Neuronal stem cell (in vitro differentiated cells): ENCODE measurements around the gene IGFBP3.

ENCODE experiments used
- DNase-seq: peaks from one replicate; pipeline ENCODE4 v3.0.0-alpha.2; 2013; ENCODE audit warnings: low spot score
- H2AFZ ChIP-seq: one replicate; pipeline ENCODE4 v1.6.1; 2013; ENCODE audit warnings: mild to moderate bottlenecking, low read length, inconsistent platforms
- H2AK5ac ChIP-seq: 2 replicates; pipeline ENCODE4 v1.6.1; 2013; ENCODE audit warnings: low read depth, mild to moderate bottlenecking, inconsistent platforms, low read length, moderate library complexity, mixed read lengths
- H2BK120ac ChIP-seq: 2 replicates; pipeline ENCODE4 v1.6.1; 2013; ENCODE audit warnings: low read depth, mild to moderate bottlenecking, inconsistent platforms, low read length, moderate library complexity, mixed read lengths
- H2BK12ac ChIP-seq: one replicate; pipeline ENCODE4 v1.6.1; 2013; ENCODE audit warnings: low read length, inconsistent platforms
- H2BK15ac ChIP-seq: 2 replicates; pipeline ENCODE4 v1.6.1; 2013; ENCODE audit warnings: mild to moderate bottlenecking, low read length, inconsistent platforms, mixed read lengths
- H2BK5ac ChIP-seq: one replicate; pipeline ENCODE4 v1.6.1; 2013; ENCODE audit warnings: inconsistent platforms, mild to moderate bottlenecking, low read length, moderate library complexity
- H3K14ac ChIP-seq: one replicate; pipeline ENCODE4 v1.6.1; 2013; ENCODE audit warnings: low read length, inconsistent platforms
- H3K18ac ChIP-seq: 2 replicates; pipeline ENCODE4 v1.6.1; 2013; ENCODE audit warnings: low read length, inconsistent platforms
- H3K23ac ChIP-seq: 2 replicates; pipeline ENCODE4 v1.6.1; 2013; ENCODE audit warnings: low read depth, mild to moderate bottlenecking, mixed read lengths, low read length, inconsistent platforms; ENCODE audit not compliant: poor library complexity
- H3K27ac ChIP-seq: replicated peaks from 3 replicates; pipeline ENCODE4 v1.5.1; 2013; ENCODE audit warnings: low read length, inconsistent platforms
- H3K27me3 ChIP-seq, 3 experiments: 2 replicates each; pipeline ENCODE4 v1.6.1; 2013; ENCODE audit warnings: low read length in 3 of 3, mild to moderate bottlenecking in 2 of 3, inconsistent platforms in 1 of 3, low read depth in 1 of 3, mixed read lengths in 1 of 3, moderate library complexity in 1 of 3; ENCODE audit not compliant: control insufficient read depth in 3 of 3, insufficient read depth in 3 of 3
- H3K36me3 ChIP-seq, 2 donors: replicated peaks in 1 of 2; 2 replicates each; pipeline ENCODE4 v1.6.1; 2013; ENCODE audit warnings: low read length in 2 of 2; ENCODE audit not compliant: control insufficient read depth in 2 of 2, insufficient read depth in 2 of 2
- H3K4ac ChIP-seq: 2 replicates; pipeline ENCODE4 v1.6.1; 2013; ENCODE audit warnings: inconsistent platforms, mild to moderate bottlenecking, low read length, moderate library complexity
- H3K4me1 ChIP-seq, 2 donors: 1 replicate in 1 of 2; 2 replicates in 1 of 2; pipeline ENCODE4 v1.6.1; 2013; ENCODE audit warnings: low read length in 2 of 2, low read depth in 1 of 2; ENCODE audit not compliant: control insufficient read depth in 2 of 2, insufficient read depth in 1 of 2
- H3K4me2 ChIP-seq: one replicate; pipeline ENCODE4 v1.6.1; 2013; ENCODE audit warnings: mild to moderate bottlenecking, low read length, inconsistent platforms; ENCODE audit not compliant: insufficient read depth, poor library complexity, severe bottlenecking
- H3K4me3 ChIP-seq, 2 donors: 2 replicates each; pipeline ENCODE4 v1.5.1; 2013; ENCODE audit warnings: low read length in 2 of 2, mild to moderate bottlenecking in 2 of 2, inconsistent platforms in 1 of 2, moderate library complexity in 1 of 2
- H3K79me1 ChIP-seq: one replicate; pipeline ENCODE4 v1.6.1; 2013; ENCODE audit warnings: low read depth, mild to moderate bottlenecking, inconsistent platforms, low read length, moderate library complexity
- H3K9ac ChIP-seq: one replicate; pipeline ENCODE4 v1.6.1; 2013; ENCODE audit warnings: mild to moderate bottlenecking, low read depth, low read length, inconsistent platforms; ENCODE audit not compliant: poor library complexity
- H3K9me3 ChIP-seq, 2 donors: replicated peaks in 1 of 2; 2 replicates each; pipeline versions ENCODE3 to v1.6.1; 2013; ENCODE audit warnings: low read length in 2 of 2, mild to moderate bottlenecking in 2 of 2, inconsistent platforms in 1 of 2, low read depth in 1 of 2, mixed read lengths in 1 of 2, moderate library complexity in 1 of 2; ENCODE audit not compliant: control insufficient read depth in 2 of 2, insufficient read depth in 1 of 2
- H4K8ac ChIP-seq: one replicate; pipeline ENCODE4 v1.6.1; 2013; ENCODE audit warnings: low read depth, mild to moderate bottlenecking, inconsistent platforms, low read length, moderate library complexity
- H4K91ac ChIP-seq: one replicate; pipeline ENCODE4 v1.6.1; 2013; ENCODE audit warnings: low read length, low read depth, mild to moderate bottlenecking, inconsistent platforms; ENCODE audit not compliant: poor library complexity
- WGBS, 2 donors: extraction: QIAGEN DNeasy Blood & Tissue Kit; methylation state at CpG; one replicate each; pipeline ENCODE4 v1.1.7; 2013; ENCODE audit warnings: missing lambda C conversion rate in 2 of 2, mixed read lengths in 1 of 2; ENCODE audit not compliant: insufficient read length in 2 of 2, insufficient replicate concordance in 1 of 2; ENCODE audit errors: extremely low coverage in 2 of 2; 5-methylcytosine and 5-hydroxymethylcytosine counted together

Gene IGFBP3

DNA sequence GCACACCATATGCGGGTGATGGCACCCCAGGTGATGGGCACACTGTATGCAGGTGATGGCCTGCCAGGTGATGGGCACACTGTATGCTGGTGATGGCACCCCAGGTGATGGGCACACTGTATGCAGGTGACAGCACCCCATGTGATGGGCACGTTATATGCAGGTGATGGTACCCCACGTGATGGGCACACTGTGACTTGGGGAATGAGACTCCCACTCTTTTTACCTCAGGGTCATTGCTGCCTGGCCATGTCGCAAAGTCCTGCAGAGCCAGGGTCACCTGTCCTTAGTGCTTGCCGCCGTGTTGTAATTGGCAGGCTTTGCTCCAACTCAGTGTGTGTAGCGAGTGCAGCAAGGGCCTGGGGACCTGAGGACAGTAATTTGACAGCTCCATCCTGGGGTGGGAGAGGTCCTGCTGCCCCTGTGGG, 40.6 kb downstream of the IGFBP3 start:
- WGBS, 2 donors, result no CpG with 5 or more reads among the region's 7 CpGs
- no peak overlapping the region for H2AK5ac ChIP-seq
- no peak overlapping the region for H3K4me2 ChIP-seq
- H4K91ac ChIP-seq, result no peak overlapping the region
- no peak overlapping the region for H3K4ac ChIP-seq
- peak overlapping the region; percentile 3 for H3K23ac ChIP-seq
- no peak overlapping the region for H2BK120ac ChIP-seq
- H3K79me1 ChIP-seq, result no peaks in the 10 kb centered on the region
- peak overlapping the region; percentile 59 for H3K14ac ChIP-seq
- H2BK15ac ChIP-seq, result no peak overlapping the region
- peaks cover 0 to 19% (median 0%) of the 10 kb centered on the region in 3 experiments for H3K27me3 ChIP-seq
- no peaks in the 10 kb centered on the region for H3K4me1 ChIP-seq
- H3K9ac ChIP-seq, result no peak overlapping the region
- H3K27ac ChIP-seq, result no peak overlapping the region
- no peak overlapping the region for H2BK12ac ChIP-seq
- no peak overlapping the region for H2BK5ac ChIP-seq
- peak overlapping the region in 1 of 2 donors; percentile 0 for H3K4me3 ChIP-seq
- DNase-seq, result no peak
- H4K8ac ChIP-seq, result no peak overlapping the region
- H3K18ac ChIP-seq, result no peak overlapping the region
- H3K9me3 ChIP-seq, result peaks cover 0 to 6% of the 10 kb centered on the region in 2 donors
- H2AFZ ChIP-seq, result no peak overlapping the region
- H3K36me3 ChIP-seq, result no peaks in the 10 kb centered on the region

DNA sequence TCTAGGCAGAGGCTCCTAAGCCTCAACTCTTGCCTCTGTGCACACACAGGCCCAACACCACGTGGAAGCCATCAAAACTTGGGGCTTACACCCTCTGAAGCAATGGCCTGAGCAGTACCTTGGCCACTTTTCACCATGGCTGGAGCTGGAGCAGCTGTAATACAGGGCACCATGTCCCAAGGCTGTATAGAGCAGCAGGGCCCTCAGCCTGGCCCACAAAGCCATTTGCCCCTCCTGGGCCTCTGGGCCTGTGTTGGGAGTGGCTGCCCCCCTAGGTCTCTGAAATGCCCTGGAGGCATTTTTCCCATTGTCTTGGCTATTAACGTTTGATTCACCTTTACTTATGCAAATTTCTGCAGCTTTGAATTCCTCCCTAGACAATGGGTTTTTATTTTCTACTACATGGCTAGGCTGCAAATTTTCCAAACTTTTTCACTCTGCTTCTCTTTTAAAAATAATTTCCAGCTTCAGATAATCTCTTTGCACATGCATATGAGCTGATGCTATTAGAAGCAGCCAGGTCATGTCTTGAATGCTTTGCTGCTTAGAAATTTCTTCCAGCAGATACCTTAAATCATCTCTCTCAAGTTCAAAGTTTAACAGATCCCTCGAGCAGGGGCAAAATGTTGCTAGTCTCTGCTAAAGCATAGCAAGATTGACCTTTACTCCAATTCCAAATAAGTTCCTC, 42.5 kb downstream of the IGFBP3 start:
- Histone ChIP-seq H3K14ac (no peak overlapping the region), H2AK5ac (no peak overlapping the region), H3K4me1 (no peaks in the 10 kb centered on the region), H3K23ac (no peak overlapping the region), H4K91ac (no peak overlapping the region), H3K4ac (no peak overlapping the region), H4K8ac (no peak overlapping the region), H2AFZ (no peak overlapping the region), H3K4me3 (no peak overlapping the region), H3K9ac (no peak overlapping the region), H3K79me1 (no peaks in the 10 kb centered on the region), H2BK120ac (no peak overlapping the region), H2BK5ac (no peak overlapping the region), H3K36me3 (no peaks in the 10 kb centered on the region), H3K27ac (no peak overlapping the region), H2BK12ac (no peak overlapping the region), H3K4me2 (no peak overlapping the region), H2BK15ac (no peak overlapping the region), H3K27me3 (peaks cover 0 to 8% (median 0%) of the 10 kb centered on the region in 3 experiments), H3K9me3 (peaks cover 0 to 6% of the 10 kb centered on the region in 2 donors), H3K18ac (no peak overlapping the region)
- no CpG with 5 or more reads among the region's 3 CpGs for WGBS, 2 donors
- no peak for DNase-seq

DNA sequence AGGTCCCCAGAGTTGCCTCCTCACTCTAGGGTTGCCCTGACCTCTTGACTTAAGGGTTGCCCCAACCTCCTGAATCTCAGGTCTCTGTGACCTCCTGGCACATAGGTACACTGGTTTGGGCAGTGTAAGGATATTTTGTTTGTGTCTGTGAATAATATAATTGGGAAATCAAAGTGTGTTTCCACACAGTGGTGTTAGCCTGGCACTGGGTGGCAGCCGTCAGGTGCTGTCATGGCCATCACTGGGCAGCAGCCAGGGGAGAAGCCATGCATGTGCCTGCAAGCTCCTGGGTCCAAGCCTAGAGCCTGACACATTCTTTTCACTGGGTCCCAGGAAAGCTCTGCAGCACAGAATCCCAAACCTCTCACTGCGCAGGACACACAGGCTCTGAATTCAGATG, 44.6 kb downstream of the IGFBP3 start:
- no peak overlapping the region for H3K4me3 ChIP-seq
- no peak overlapping the region for H3K27ac ChIP-seq
- H3K4me1 ChIP-seq, result no peaks in the 10 kb centered on the region
- H3K9me3 ChIP-seq, result peaks cover 0 to 6% of the 10 kb centered on the region in 2 donors
- H3K18ac ChIP-seq, result no peak overlapping the region
- no peak overlapping the region for H4K91ac ChIP-seq
- no peak overlapping the region for H2AK5ac ChIP-seq
- no peak overlapping the region for H3K4ac ChIP-seq
- H2BK12ac ChIP-seq, result no peak overlapping the region
- WGBS, 2 donors, result no CpG with 5 or more reads among the region's 2 CpGs
- H2BK120ac ChIP-seq, result no peak overlapping the region
- H4K8ac ChIP-seq, result no peak overlapping the region
- no peak overlapping the region for H3K23ac ChIP-seq
- no peak overlapping the region for H2BK5ac ChIP-seq
- H3K14ac ChIP-seq, result no peak overlapping the region
- H3K79me1 ChIP-seq, result no peaks in the 10 kb centered on the region
- no peak overlapping the region for H2BK15ac ChIP-seq
- H3K4me2 ChIP-seq, result no peak overlapping the region
- DNase-seq, result no peak
- peaks cover 0 to 4% (median 0%) of the 10 kb centered on the region in 3 experiments for H3K27me3 ChIP-seq
- H3K36me3 ChIP-seq, result no peaks in the 10 kb centered on the region
- no peak overlapping the region for H2AFZ ChIP-seq
- H3K9ac ChIP-seq, result no peak overlapping the region

DNA sequence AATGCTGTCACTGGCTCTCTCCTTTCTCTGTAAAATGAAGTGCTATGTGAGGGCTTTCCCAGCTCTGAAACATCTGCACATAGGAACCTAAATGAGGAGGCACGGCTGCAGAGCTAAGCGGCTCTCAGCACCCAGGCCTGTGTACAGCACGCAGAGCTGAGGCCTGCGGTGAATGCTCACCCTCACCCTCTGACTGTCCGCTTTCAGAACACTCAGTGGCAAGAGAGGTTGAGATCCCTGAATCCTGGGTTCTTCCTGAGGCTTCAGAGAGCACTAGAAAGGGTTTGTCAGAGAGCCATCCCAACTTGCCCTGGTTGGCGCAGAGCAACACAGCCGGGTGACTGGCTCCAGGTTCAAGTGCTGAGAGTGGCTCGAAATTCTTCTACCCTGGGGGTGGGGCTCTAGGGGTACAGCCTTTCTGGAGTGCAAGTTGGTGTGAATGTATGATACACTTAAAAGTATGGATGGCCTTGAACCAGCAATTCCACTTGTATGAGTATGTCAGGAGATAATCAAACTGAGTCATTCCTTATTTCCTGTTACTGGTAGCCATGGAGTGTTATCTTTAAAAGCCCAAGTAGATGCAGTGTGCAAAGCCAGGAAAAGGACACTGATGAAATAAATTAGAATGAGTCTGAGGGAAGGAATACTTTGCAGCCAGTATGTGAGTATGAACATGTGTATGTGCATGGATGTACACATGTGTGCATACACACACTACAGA, 46.5 kb downstream of the IGFBP3 start:
- Histone ChIP-seq H2AK5ac (no peak overlapping the region), H3K4ac (no peak overlapping the region), H3K18ac (no peak overlapping the region), H2BK15ac (no peak overlapping the region), H4K91ac (no peak overlapping the region), H3K9ac (no peak overlapping the region), H3K36me3 (no peaks in the 10 kb centered on the region), H2AFZ (no peak overlapping the region), H3K9me3 (peaks cover 0 to 5% of the 10 kb centered on the region in 2 donors), H2BK12ac (no peak overlapping the region), H3K27ac (no peak overlapping the region), H3K23ac (no peak overlapping the region), H4K8ac (no peak overlapping the region), H3K4me2 (no peak overlapping the region), H3K79me1 (no peaks in the 10 kb centered on the region), H3K27me3 (no peaks in the 10 kb centered on the region), H3K14ac (no peak overlapping the region), H2BK120ac (no peak overlapping the region), H3K4me3 (no peak overlapping the region), H2BK5ac (no peak overlapping the region), H3K4me1 (no peaks in the 10 kb centered on the region)
- no peak for DNase-seq
- no CpG with 5 or more reads among the region's 8 CpGs for WGBS, 2 donors
